Measurements from ENCODE around the gene TPCN1.

Gene TPCN1

GRCh38 chr12:113317122-113317521 lies 95.9 kb downstream of the TPCN1 start:
- H3K36me3 ChIP-seq (ENCODE audit: control insufficient read depth, insufficient read depth, low read length) = peaks cover 10% of the 10 kb centered on the region
- no peaks in the 10 kb centered on the region for H3K27me3 ChIP-seq (ENCODE audit: control insufficient read depth, insufficient read depth, low read length)
- no peak overlapping the region for H3K9ac ChIP-seq (ENCODE audit: low read depth, low read length)
- H3K4me1 ChIP-seq (ENCODE audit: control insufficient read depth, insufficient read depth, low read length) = no peaks in the 10 kb centered on the region
- no peaks in the 10 kb centered on the region for H3K9me3 ChIP-seq (ENCODE audit: control insufficient read depth, insufficient read depth, low read length)
- H3K4me3 ChIP-seq (ENCODE audit: low read depth, low read length) = no peak overlapping the region

- Histone ChIP-seq H3K27me3 (ENCODE audit: control insufficient read depth, insufficient read depth, low read length) (no peaks in the 10 kb centered on the region), H3K9ac (ENCODE audit: low read depth, low read length) (no peak overlapping the region), H3K4me1 (ENCODE audit: control insufficient read depth, insufficient read depth, low read length) (no peaks in the 10 kb centered on the region), H3K36me3 (ENCODE audit: control insufficient read depth, insufficient read depth, low read length) (peaks cover 10% of the 10 kb centered on the region), H3K9me3 (ENCODE audit: control insufficient read depth, insufficient read depth, low read length) (no peaks in the 10 kb centered on the region), H3K4me3 (ENCODE audit: low read depth, low read length) (no peak overlapping the region)
Measured at GRCh38 chr12:113318046-113318656, 96.9 kb downstream of the TPCN1 start.

- no peak overlapping the region for H3K9ac ChIP-seq (ENCODE audit: low read depth, low read length)
- peaks cover 8% of the 10 kb centered on the region for H3K36me3 ChIP-seq (ENCODE audit: control insufficient read depth, insufficient read depth, low read length)
- H3K4me3 ChIP-seq (ENCODE audit: low read depth, low read length) = no peak overlapping the region
- no peaks in the 10 kb centered on the region for H3K4me1 ChIP-seq (ENCODE audit: control insufficient read depth, insufficient read depth, low read length)
- no peaks in the 10 kb centered on the region for H3K27me3 ChIP-seq (ENCODE audit: control insufficient read depth, insufficient read depth, low read length)
- no peaks in the 10 kb centered on the region for H3K9me3 ChIP-seq (ENCODE audit: control insufficient read depth, insufficient read depth, low read length)
Measured at GRCh38 chr12:113318900-113319628, 97.8 kb downstream of the TPCN1 start.

- no peaks in the 10 kb centered on the region for H3K27me3 ChIP-seq (ENCODE audit: control insufficient read depth, insufficient read depth, low read length)
- H3K9me3 ChIP-seq (ENCODE audit: control insufficient read depth, insufficient read depth, low read length) = no peaks in the 10 kb centered on the region
- no peak overlapping the region for H3K4me3 ChIP-seq (ENCODE audit: low read depth, low read length)
- H3K36me3 ChIP-seq (ENCODE audit: control insufficient read depth, insufficient read depth, low read length) = peaks cover 4% of the 10 kb centered on the region
- H3K4me1 ChIP-seq (ENCODE audit: control insufficient read depth, insufficient read depth, low read length) = no peaks in the 10 kb centered on the region
- no peak overlapping the region for H3K9ac ChIP-seq (ENCODE audit: low read depth, low read length)
Measured at GRCh38 chr12:113320401-113320800, 99.1 kb downstream of the TPCN1 start.

- Histone ChIP-seq H3K4me3 (ENCODE audit: low read depth, low read length) (no peak overlapping the region), H3K27me3 (ENCODE audit: control insufficient read depth, insufficient read depth, low read length) (no peaks in the 10 kb centered on the region), H3K9me3 (ENCODE audit: control insufficient read depth, insufficient read depth, low read length) (no peaks in the 10 kb centered on the region), H3K4me1 (ENCODE audit: control insufficient read depth, insufficient read depth, low read length) (no peaks in the 10 kb centered on the region), H3K36me3 (ENCODE audit: control insufficient read depth, insufficient read depth, low read length) (peaks cover 6% of the 10 kb centered on the region), H3K9ac (ENCODE audit: low read depth, low read length) (no peak overlapping the region)
Measured at GRCh38 chr12:113322343-113322742, 101.1 kb downstream of the TPCN1 start.

- Histone ChIP-seq H3K36me3 (ENCODE audit: control insufficient read depth, insufficient read depth, low read length) (peaks cover 2% of the 10 kb centered on the region), H3K9me3 (ENCODE audit: control insufficient read depth, insufficient read depth, low read length) (no peaks in the 10 kb centered on the region), H3K4me3 (ENCODE audit: low read depth, low read length) (no peak overlapping the region), H3K9ac (ENCODE audit: low read depth, low read length) (no peak overlapping the region), H3K27me3 (ENCODE audit: control insufficient read depth, insufficient read depth, low read length) (no peaks in the 10 kb centered on the region), H3K4me1 (ENCODE audit: control insufficient read depth, insufficient read depth, low read length) (no peaks in the 10 kb centered on the region)
Measured at GRCh38 chr12:113325916-113326315, 104.7 kb downstream of the TPCN1 start.

GRCh38 chr12:113326775-113327395 lies 105.6 kb downstream of the TPCN1 start:
- H3K27me3 ChIP-seq (ENCODE audit: control insufficient read depth, insufficient read depth, low read length) = no peaks in the 10 kb centered on the region
- H3K9ac ChIP-seq (ENCODE audit: low read depth, low read length) = no peak overlapping the region
- H3K4me1 ChIP-seq (ENCODE audit: control insufficient read depth, insufficient read depth, low read length) = no peaks in the 10 kb centered on the region
- H3K4me3 ChIP-seq (ENCODE audit: low read depth, low read length) = no peak overlapping the region
- no peaks in the 10 kb centered on the region for H3K9me3 ChIP-seq (ENCODE audit: control insufficient read depth, insufficient read depth, low read length)
- H3K36me3 ChIP-seq (ENCODE audit: control insufficient read depth, insufficient read depth, low read length) = peaks cover 4% of the 10 kb centered on the region

- no peaks in the 10 kb centered on the region for H3K27me3 ChIP-seq (ENCODE audit: control insufficient read depth, insufficient read depth, low read length)
- H3K4me3 ChIP-seq (ENCODE audit: low read depth, low read length) = no peak overlapping the region
- H3K9ac ChIP-seq (ENCODE audit: low read depth, low read length) = no peak overlapping the region
- peaks cover 9% of the 10 kb centered on the region for H3K36me3 ChIP-seq (ENCODE audit: control insufficient read depth, insufficient read depth, low read length)
- no peaks in the 10 kb centered on the region for H3K9me3 ChIP-seq (ENCODE audit: control insufficient read depth, insufficient read depth, low read length)
- no peaks in the 10 kb centered on the region for H3K4me1 ChIP-seq (ENCODE audit: control insufficient read depth, insufficient read depth, low read length)
Measured at GRCh38 chr12:113328368-113328889, 107.2 kb downstream of the TPCN1 start.

- no peaks in the 10 kb centered on the region for H3K4me1 ChIP-seq (ENCODE audit: control insufficient read depth, insufficient read depth, low read length)
Measured at GRCh38 chr12:113329022-113329790, 107.9 kb downstream of the TPCN1 start.

GRCh38 chr12:113329791-113330417 lies 108.6 kb downstream of the TPCN1 start:
- Histone ChIP-seq H3K36me3 (ENCODE audit: control insufficient read depth, insufficient read depth, low read length) (peaks cover 9% of the 10 kb centered on the region), H3K9ac (ENCODE audit: low read depth, low read length) (no peak overlapping the region), H3K27me3 (ENCODE audit: control insufficient read depth, insufficient read depth, low read length) (peaks cover 8% of the 10 kb centered on the region), H3K4me1 (ENCODE audit: control insufficient read depth, insufficient read depth, low read length) (no peaks in the 10 kb centered on the region), H3K4me3 (ENCODE audit: low read depth, low read length) (no peak overlapping the region), H3K9me3 (ENCODE audit: control insufficient read depth, insufficient read depth, low read length) (no peaks in the 10 kb centered on the region)

More at GRCh38 chr12:113329022-113329790, 107.9 kb downstream of the TPCN1 start:
- Histone ChIP-seq H3K27me3 (ENCODE audit: control insufficient read depth, insufficient read depth, low read length) (peaks cover 4% of the 10 kb centered on the region), H3K9me3 (ENCODE audit: control insufficient read depth, insufficient read depth, low read length) (no peaks in the 10 kb centered on the region), H3K9ac (ENCODE audit: low read depth, low read length) (no peak overlapping the region), H3K36me3 (ENCODE audit: control insufficient read depth, insufficient read depth, low read length) (peaks cover 9% of the 10 kb centered on the region), H3K4me3 (ENCODE audit: low read depth, low read length) (no peak overlapping the region)

GRCh38 chr12:113330505-113330904 lies 109.2 kb downstream of the TPCN1 start:
- Histone ChIP-seq H3K4me1 (ENCODE audit: control insufficient read depth, insufficient read depth, low read length) (no peaks in the 10 kb centered on the region), H3K36me3 (ENCODE audit: control insufficient read depth, insufficient read depth, low read length) (peaks cover 9% of the 10 kb centered on the region), H3K9ac (ENCODE audit: low read depth, low read length) (no peak overlapping the region), H3K27me3 (ENCODE audit: control insufficient read depth, insufficient read depth, low read length) (peaks cover 8% of the 10 kb centered on the region), H3K9me3 (ENCODE audit: control insufficient read depth, insufficient read depth, low read length) (no peaks in the 10 kb centered on the region), H3K4me3 (ENCODE audit: low read depth, low read length) (no peak overlapping the region)
